NCI-H1694 (cell line): Measurements from ENCODE around the gene CDKN2A.
"Not testable (repeated sequence)": the region's sequence is repeated elsewhere in the genome, so short reads cannot be mapped to it uniquely, and the experiment has no call there.

Experiments used
- DNase-seq: peaks from one replicate; lab custom pipeline; 2025; lab: John Stamatoyannopoulos, UW

The CDKN2A gene

GRCh38 chr9:21982391-21982790 is 11.8 kb downstream of the CDKN2A start:
- no peak for DNase-seq

- no peak for DNase-seq
Observed at GRCh38 chr9:21976334-21976875, 17.8 kb downstream of the CDKN2A start.

GRCh38 chr9:21974722-21975409 is 19.3 kb downstream of the CDKN2A start:
- peak; percentile 71 for DNase-seq

GRCh38 chr9:21974343-21974721 is 19.9 kb downstream of the CDKN2A start:
- peak; percentile 31 for DNase-seq

- no peak for DNase-seq
Observed at GRCh38 chr9:21972361-21972760, 21.8 kb downstream of the CDKN2A start.

GRCh38 chr9:21970800-21971640 is 23.2 kb downstream of the CDKN2A start:
- DNase-seq: no peak

- DNase-seq: no peak
Observed at GRCh38 chr9:21969951-21970799, 24.0 kb downstream of the CDKN2A start.

- no peak for DNase-seq
Observed at GRCh38 chr9:21969011-21969940, 24.9 kb downstream of the CDKN2A start.

- no peak for DNase-seq
Observed at GRCh38 chr9:21968331-21969010, 25.7 kb downstream of the CDKN2A start.

GRCh38 chr9:21967702-21968101 is 26.5 kb downstream of the CDKN2A start:
- DNase-seq: no peak

- DNase-seq: no peak
Observed at GRCh38 chr9:21967169-21967568, 27.0 kb downstream of the CDKN2A start.

- no peak for DNase-seq
Observed at GRCh38 chr9:21966140-21966851, 27.9 kb downstream of the CDKN2A start.

- no peak for DNase-seq
Observed at GRCh38 chr9:21965401-21965951, 28.7 kb downstream of the CDKN2A start.

- no peak for DNase-seq
Observed at GRCh38 chr9:21964925-21965385, 29.2 kb downstream of the CDKN2A start.

- no peak for DNase-seq
Observed at GRCh38 chr9:21961569-21961968, 32.6 kb downstream of the CDKN2A start.

GRCh38 chr9:21959268-21959667 is 34.9 kb downstream of the CDKN2A start:
- DNase-seq: not testable (repeated sequence)

GRCh38 chr9:21958833-21959232 is 35.4 kb downstream of the CDKN2A start:
- DNase-seq: no peak

- no peak for DNase-seq
Observed at GRCh38 chr9:21945606-21946005, 48.6 kb downstream of the CDKN2A start.

- DNase-seq: no peak
Observed at GRCh38 chr9:21943464-21943863, 50.7 kb downstream of the CDKN2A start.
